Raji (cell line): ENCODE measurements around the gene ERO1A.

Experiments
- POLR2A ChIP-seq: IDR thresholded peaks from 2 replicates; pipeline ENCODE4 v1.6.1; 2011; ENCODE audit warnings: low read depth, low read length, control low read depth; ENCODE audit not compliant: insufficient read depth

ERO1A gene, protein sequence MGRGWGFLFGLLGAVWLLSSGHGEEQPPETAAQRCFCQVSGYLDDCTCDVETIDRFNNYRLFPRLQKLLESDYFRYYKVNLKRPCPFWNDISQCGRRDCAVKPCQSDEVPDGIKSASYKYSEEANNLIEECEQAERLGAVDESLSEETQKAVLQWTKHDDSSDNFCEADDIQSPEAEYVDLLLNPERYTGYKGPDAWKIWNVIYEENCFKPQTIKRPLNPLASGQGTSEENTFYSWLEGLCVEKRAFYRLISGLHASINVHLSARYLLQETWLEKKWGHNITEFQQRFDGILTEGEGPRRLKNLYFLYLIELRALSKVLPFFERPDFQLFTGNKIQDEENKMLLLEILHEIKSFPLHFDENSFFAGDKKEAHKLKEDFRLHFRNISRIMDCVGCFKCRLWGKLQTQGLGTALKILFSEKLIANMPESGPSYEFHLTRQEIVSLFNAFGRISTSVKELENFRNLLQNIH

DNA sequence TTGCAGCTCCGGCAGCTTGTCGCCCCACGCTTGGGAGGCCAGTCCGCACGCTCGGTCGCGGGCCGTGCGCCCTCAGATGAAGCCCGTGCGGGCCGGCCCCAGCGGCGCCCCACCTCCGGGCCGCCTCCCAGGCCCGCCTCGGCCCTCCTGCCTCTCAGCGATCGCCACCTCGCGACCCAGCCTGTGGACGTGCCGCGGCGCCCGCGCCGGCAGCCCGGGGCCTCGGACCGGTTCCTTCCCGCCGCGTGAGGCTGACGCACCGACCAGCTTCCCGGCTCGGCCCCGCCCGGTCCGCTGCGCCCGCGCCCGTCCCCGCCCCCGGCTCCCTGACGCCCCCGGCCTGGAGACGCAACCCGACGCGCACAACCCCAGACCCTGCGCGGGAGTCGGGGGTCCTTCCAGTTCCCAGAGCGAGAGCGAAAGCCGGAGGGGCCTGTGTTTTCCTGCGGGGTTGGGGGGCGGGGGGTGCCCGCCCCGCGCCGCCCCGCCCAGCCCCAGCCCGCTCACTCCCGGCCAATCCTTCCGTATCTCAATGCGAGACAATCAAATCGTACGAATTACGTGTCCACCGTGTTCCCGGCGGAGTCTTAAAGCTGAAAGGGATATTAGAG is at the start of gene ERO1A:
Gene ERO1A, minus strand, starts transcription at position 78 of the 611 bp plus-strand sequence. Its CDS starts 77 bp downstream, at position 1.
- peak; percentile 60 for TF ChIP-seq POLR2A

DNA sequence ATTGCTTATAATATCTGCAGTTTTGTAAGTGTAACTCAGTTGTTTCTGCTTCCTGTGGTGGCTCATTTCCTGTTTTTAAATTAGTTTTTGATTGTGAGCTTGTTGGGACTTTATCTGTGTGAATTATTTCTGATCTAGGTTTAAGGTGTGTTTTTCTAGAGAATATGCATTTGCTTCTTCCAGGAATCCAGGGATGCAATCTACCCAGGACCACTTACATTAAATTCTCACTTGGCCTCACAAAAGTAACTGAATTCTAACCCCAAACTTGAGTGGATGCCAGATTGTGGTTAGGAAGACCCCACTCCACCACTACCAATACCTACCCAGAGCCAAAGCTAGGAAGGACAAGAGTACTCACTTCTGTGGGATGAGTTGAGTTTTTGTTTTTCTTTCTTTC is 46.5 kb upstream of the ERO1A start:
- no peak for TF ChIP-seq POLR2A

DNA sequence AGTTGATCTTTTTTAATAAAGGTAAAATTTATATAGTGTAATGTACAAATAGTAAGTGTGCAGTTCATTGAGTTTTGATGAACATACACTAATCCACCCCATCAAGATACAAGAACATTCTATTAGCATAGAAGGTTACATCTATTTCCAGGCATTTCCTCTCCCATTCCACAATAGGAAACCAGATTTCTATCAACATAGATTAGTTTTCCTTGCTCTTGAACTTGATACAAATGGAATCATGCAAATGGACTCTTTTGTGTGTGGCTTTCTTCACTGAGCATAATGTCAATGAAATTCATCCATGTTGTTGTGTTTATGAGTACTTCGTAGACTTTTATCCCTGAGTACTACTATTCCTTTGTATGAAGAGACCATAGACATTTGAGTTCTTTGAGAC is 45.4 kb upstream of the ERO1A start:
- TF ChIP-seq POLR2A = no peak

DNA sequence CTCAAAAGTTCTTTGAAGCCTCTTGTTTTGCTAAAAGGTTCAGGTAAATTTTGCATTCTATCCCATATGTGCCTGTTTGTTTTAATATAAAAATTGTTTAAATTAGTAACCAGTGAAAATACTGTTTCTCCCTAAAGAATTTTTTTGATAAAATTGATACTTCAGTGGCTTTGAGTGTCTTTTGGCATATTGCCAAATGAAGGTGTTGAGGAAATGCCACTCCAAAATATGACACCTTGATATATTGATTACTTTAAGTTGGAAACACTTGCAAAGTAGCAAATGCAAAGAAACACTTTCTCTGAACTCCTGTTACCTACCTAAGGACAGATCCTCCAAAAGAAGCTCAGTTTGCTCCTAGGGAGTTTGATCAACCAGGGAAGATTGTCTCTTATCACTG is 43.1 kb upstream of the ERO1A start:
- TF ChIP-seq POLR2A = no peak

- TF ChIP-seq POLR2A = no peak
Measured at GRCh38 chr14:52735921-52736489, 40.6 kb upstream of the ERO1A start.

- TF ChIP-seq POLR2A = no peak
Measured at GRCh38 chr14:52733824-52734223, 38.5 kb upstream of the ERO1A start.

DNA sequence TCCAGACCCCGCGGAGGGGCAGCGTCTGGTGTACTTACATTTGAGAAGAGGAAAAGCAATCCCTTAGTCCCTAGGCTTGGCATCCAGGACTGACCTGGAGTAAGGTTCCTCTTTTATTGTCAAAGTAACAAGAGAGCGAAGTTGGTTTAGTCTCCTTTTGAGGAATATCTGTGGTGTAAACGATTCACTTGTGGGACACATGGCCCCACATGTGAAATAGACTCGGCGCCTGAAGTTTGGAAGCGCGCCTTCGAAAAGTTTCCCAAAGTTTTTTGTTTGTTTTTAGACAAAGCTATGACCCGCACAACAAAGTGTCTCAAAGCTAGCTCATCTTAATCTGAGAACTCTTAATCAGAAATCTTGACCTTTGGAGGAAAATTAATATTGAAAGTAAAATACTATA is 35.4 kb upstream of the ERO1A start:
- TF ChIP-seq POLR2A = no peak

DNA sequence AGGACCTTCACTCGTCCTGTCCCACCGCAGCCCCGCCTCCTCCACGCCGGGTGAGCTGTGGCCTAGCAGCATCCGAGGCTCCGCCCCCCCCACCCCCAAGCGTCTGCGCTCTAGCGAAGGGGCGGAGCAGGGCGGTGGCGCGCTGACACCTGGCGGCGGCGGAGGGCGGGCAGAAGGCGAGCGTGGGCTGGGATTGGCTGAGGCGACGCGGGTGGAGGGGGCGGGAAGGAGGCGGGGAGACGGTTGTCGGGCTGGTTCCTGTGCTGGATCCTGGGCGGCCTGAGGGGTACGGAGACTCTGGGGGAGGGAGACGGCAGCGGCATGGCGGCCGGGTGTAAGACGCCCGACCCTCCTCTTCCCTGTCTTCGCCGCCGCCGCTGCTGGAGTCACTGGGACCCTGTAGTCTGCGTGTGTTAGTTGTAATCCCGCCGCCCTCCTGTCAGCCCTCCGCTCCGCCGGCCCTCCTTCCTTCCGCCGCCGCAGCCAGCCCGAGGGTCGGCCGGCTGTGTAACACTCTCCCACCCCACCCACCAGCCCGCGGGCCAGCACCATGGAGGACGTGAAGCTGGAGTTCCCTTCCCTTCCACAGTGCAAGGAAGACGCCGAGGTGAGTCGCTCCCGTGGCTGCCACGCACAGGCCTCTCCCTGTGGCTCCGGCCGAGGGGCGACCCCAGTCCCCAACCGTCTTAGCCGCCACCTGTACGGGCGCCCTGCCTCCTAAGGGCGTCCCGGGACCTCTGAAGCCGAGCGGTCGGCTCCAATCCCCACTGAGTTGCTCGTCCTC is 34.8 kb upstream of the ERO1A start, which contains the start of gene STYX:
Gene STYX, plus strand, starts transcription at position 242 of the 784 bp plus-strand sequence. Its CDS starts 309 bp downstream, at position 551.
- TF ChIP-seq POLR2A = peak; percentile 95

DNA sequence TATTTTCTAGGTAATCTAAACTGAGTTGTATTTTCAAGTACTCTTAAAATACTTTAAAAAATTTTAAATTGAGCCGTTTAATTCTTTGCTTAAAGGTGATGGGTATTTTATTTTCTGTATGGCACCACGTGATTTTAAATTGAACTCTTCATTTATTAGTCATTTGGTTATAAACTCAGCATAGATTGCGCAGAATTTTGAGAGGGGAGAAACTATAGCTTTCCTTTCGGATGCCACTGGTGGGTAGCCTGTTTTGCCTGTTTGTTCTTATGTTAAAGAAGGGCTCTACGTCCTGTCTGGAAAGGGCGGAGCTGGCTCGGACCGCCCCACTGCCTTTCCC is 34.2 kb upstream of the ERO1A start:
- TF ChIP-seq POLR2A = no peak

DNA sequence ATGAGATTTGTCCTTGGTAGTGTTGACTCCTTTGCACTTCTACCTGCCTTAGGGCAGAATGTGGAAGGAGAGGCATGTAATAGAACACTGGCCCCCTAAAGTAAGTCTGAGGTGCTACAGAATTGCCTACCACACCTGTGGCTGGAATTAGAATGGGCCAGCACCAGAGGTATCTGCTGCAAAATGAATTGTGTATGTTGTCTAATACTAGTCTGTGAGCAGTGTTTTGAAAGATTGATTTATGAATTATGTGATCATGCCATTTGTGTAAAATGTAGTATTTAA is 28.9 kb upstream of the ERO1A start:
- TF ChIP-seq POLR2A = no peak

- no peak for TF ChIP-seq POLR2A
Measured at GRCh38 chr14:52723514-52724359, 28.4 kb upstream of the ERO1A start.

- TF ChIP-seq POLR2A = no peak
Measured at GRCh38 chr14:52716155-52716554, 20.8 kb upstream of the ERO1A start.

- no peak for TF ChIP-seq POLR2A
Measured at GRCh38 chr14:52711666-52712065, 16.3 kb upstream of the ERO1A start.
